Fibroblast of lung (primary cell): Measurements from ENCODE around the gene LRG1. TPM values are rescaled to one million over a fixed set of nuclear protein-coding genes. Genes with fewer than 3 reads are reported as not detected.

ENCODE experiments used
- DNase-seq, 2 donors: peaks; one replicate each; pipeline versions ENCODE4 v3.0.0 to v3.0.0-alpha.2; 2010; ENCODE audit warnings: low read depth in 2 of 2
- H2AFZ ChIP-seq: 2 replicates; pipeline ENCODE4 v1.5.1; 2012; ENCODE audit warnings: low read length, control low read depth, inconsistent platforms
- H3K27ac ChIP-seq: 2 replicates; pipeline ENCODE4 v1.5.1; 2011; ENCODE audit warnings: low read length, control low read depth; ENCODE audit not compliant: insufficient read depth
- H3K27me3 ChIP-seq: 2 replicates; pipeline ENCODE4 v1.5.1; 2011; ENCODE audit warnings: mild to moderate bottlenecking, low read length; ENCODE audit not compliant: control insufficient read depth, insufficient read depth
- H3K36me3 ChIP-seq: 2 replicates; pipeline ENCODE4 v1.5.1; 2011; ENCODE audit warnings: low read length; ENCODE audit not compliant: control insufficient read depth, insufficient read depth
- H3K4me1 ChIP-seq: 2 replicates; pipeline ENCODE4 v1.5.1; 2011; ENCODE audit warnings: low read length; ENCODE audit not compliant: control insufficient read depth, insufficient read depth; ENCODE audit errors: extremely low read depth
- H3K4me2 ChIP-seq: 2 replicates; pipeline ENCODE4 v1.5.1; 2011; ENCODE audit warnings: low read length, control low read depth; ENCODE audit not compliant: insufficient read depth; ENCODE audit errors: extremely low read depth
- H3K4me3 ChIP-seq, 4 experiments: fragments of 200-600 bp in 1 of 4; sonication (generic) in 1 of 4; replicated peaks in 1 of 4; 2 replicates each; pipeline ENCODE4 v1.5.1; 2011 to 2016; ENCODE audit warnings: low read length in 4 of 4, low read depth in 3 of 4, mild to moderate bottlenecking in 3 of 4, control low read depth in 2 of 4, inconsistent platforms in 1 of 4, mixed read lengths in 1 of 4; ENCODE audit not compliant: insufficient read depth in 1 of 4; ENCODE audit errors: control extremely low read depth in 1 of 4
- H3K79me2 ChIP-seq: 2 replicates; pipeline ENCODE4 v1.5.1; 2012; ENCODE audit warnings: mild to moderate bottlenecking, low read length, inconsistent platforms; ENCODE audit not compliant: control insufficient read depth, insufficient read depth
- H3K9ac ChIP-seq: 2 replicates; pipeline ENCODE4 v1.5.1; 2011; ENCODE audit warnings: mild to moderate bottlenecking, low read length, control low read depth; ENCODE audit not compliant: insufficient read depth
- H3K9me3 ChIP-seq: 2 replicates; pipeline ENCODE4 v1.5.1; 2012; ENCODE audit warnings: low read depth, low read length; ENCODE audit not compliant: control insufficient read depth, insufficient read depth
- H4K20me1 ChIP-seq: 2 replicates; pipeline ENCODE4 v1.5.1; 2011; ENCODE audit warnings: low read length; ENCODE audit not compliant: control insufficient read depth, insufficient read depth; ENCODE audit errors: extremely low read depth
- CTCF ChIP-seq, 2 donors: IDR thresholded peaks in 1 of 2; conservative IDR thresholded peaks in 1 of 2; 1 replicate in 1 of 2; 2 replicates in 1 of 2; pipeline ENCODE4 v1.5.1; 2011 to 2012; ENCODE audit warnings: low read length in 2 of 2, control low read depth in 1 of 2, inconsistent platforms in 1 of 2, low read depth in 1 of 2, mild to moderate bottlenecking in 1 of 2
- EZH2 ChIP-seq: IDR thresholded peaks from 2 replicates; pipeline ENCODE4 v1.5.1; 2012; ENCODE audit warnings: low read length, control low read depth, mild to moderate bottlenecking; ENCODE audit errors: missing control alignments
- polyA plus RNA-seq, 2 donors: library from polyadenylated mRNA; depleted of rRNA in 1 of 2; stranded (reverse) in 1 of 2; unstranded in 1 of 2; fragments of >200 nt; gene quantifications; 2 replicates each; pipeline ENCODE4 v1.2.1, GENCODE V29; 2011 to 2012; ENCODE audit warnings: missing spikeins in 1 of 2
- total RNA-seq: library from RNA; depleted of rRNA; stranded (reverse); fragments of >200 nt; gene quantifications from 2 replicates; pipeline ENCODE4 v1.2.1, GENCODE V29; 2014

LRG1 gene
- total and polyA plus RNA-seq, 2 donors (not counting 1 experiment from before 2014, with no cell fraction given) = 0.10 TPM; not detected in 1

GRCh38 chr19:4533835-4534424, 5.9 kb downstream of the LRG1 start:
- no peak overlapping the region for H3K9ac ChIP-seq
- no peaks in the 10 kb centered on the region for H3K36me3 ChIP-seq
- DNase-seq = no peak
- no peaks in the 10 kb centered on the region for H3K9me3 ChIP-seq
- H2AFZ ChIP-seq = no peak overlapping the region
- no peak overlapping the region for H3K4me3 ChIP-seq
- peaks cover 7% of the 10 kb centered on the region for H3K27me3 ChIP-seq
- no peaks in the 10 kb centered on the region for H3K4me1 ChIP-seq
- no peak overlapping the region for H3K27ac ChIP-seq
- no peak overlapping the region for H3K4me2 ChIP-seq
- no peaks in the 10 kb centered on the region for H3K79me2 ChIP-seq
- no peaks in the 10 kb centered on the region for H4K20me1 ChIP-seq
- TF ChIP-seq CTCF (conservative IDR thresholded peaks at IDR 0.05 in 1 of 2, IDR thresholded peaks at IDR 0.05 in 1 of 2; ENCODE audit: low read depth in 1 of 2, low read length in 2 of 2) (no peak), EZH2 (no peak)

DNA sequence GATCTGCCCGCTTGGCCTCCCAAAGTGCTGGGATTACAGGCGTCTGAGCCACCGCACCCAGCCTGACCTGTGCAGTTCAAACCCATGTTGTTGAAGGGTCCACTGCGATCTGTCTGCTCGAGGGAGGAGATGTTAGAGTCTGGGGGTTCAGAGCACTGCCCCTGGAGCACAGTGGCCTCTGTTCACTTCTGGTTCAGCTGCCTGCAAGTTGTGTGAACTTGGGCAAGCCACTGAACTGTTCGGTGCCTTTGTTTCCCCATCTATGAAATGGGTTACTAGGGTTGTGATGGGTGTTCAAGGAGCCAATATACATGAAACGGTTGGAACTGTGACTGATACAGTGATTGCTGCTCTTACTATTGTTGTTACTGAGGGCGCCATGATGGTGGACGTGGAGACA, 6.5 kb downstream of the LRG1 start:
- no peak for DNase-seq
- no peak overlapping the region for H3K4me3 ChIP-seq
- peaks cover 7% of the 10 kb centered on the region for H3K27me3 ChIP-seq
- H3K9ac ChIP-seq = no peak overlapping the region
- no peaks in the 10 kb centered on the region for H4K20me1 ChIP-seq
- no peaks in the 10 kb centered on the region for H3K4me1 ChIP-seq
- no peak overlapping the region for H2AFZ ChIP-seq
- H3K27ac ChIP-seq = no peak overlapping the region
- H3K9me3 ChIP-seq = no peaks in the 10 kb centered on the region
- H3K79me2 ChIP-seq = no peaks in the 10 kb centered on the region
- no peaks in the 10 kb centered on the region for H3K36me3 ChIP-seq
- H3K4me2 ChIP-seq = no peak overlapping the region
- TF ChIP-seq EZH2 = no peak
- no peak for TF ChIP-seq CTCF (conservative IDR thresholded peaks at IDR 0.05 in 1 of 2, IDR thresholded peaks at IDR 0.05 in 1 of 2; ENCODE audit: low read depth in 1 of 2, low read length in 2 of 2)

- Histone ChIP-seq H4K20me1 (no peaks in the 10 kb centered on the region), H3K27ac (no peak overlapping the region), H3K9me3 (no peaks in the 10 kb centered on the region), H3K4me3 (no peak overlapping the region), H2AFZ (no peak overlapping the region), H3K79me2 (no peaks in the 10 kb centered on the region), H3K27me3 (peaks cover 7% of the 10 kb centered on the region), H3K4me2 (no peak overlapping the region), H3K4me1 (no peaks in the 10 kb centered on the region), H3K36me3 (no peaks in the 10 kb centered on the region), H3K9ac (no peak overlapping the region)
- TF ChIP-seq EZH2 (no peak), CTCF (conservative IDR thresholded peaks at IDR 0.05 in 1 of 2, IDR thresholded peaks at IDR 0.05 in 1 of 2; ENCODE audit: low read depth in 1 of 2, low read length in 2 of 2) (no peak)
- DNase-seq = no peak
Observed at GRCh38 chr19:4531562-4532165, 8.2 kb downstream of the LRG1 start.
